K562 (cell line): ENCODE results near the gene PPP1R13L. TPM values are rescaled to one million over a fixed set of nuclear protein-coding genes. Genes with fewer than 3 reads are reported as not detected.

Experiments
- ARNT ChIP-seq, 2 experiments: fragments of 450-650 bp; IDR thresholded peaks; 2 replicates each; pipeline ENCODE4 v1.6.1; 2016; ENCODE audit warnings: mild to moderate bottlenecking in 1 of 2
- CCNT2 ChIP-seq: IDR thresholded peaks from 2 replicates; pipeline ENCODE4 v1.6.1; 2011; ENCODE audit warnings: borderline replicate concordance, low read depth, mild to moderate bottlenecking, moderate library complexity, mixed read lengths, low read length; ENCODE audit not compliant: insufficient read length; ENCODE audit errors: extremely low read depth
- CSDE1 ChIP-seq, 2 experiments: fragments of 450-650 bp; IDR thresholded peaks; 2 replicates each; pipeline ENCODE4 v1.6.1; 2016; ENCODE audit warnings: mild to moderate bottlenecking in 1 of 2
- FOXJ2 ChIP-seq: fragments of 200-800 bp; sonication (Bioruptor generic); IDR thresholded peaks from 2 replicates; pipeline ENCODE4 v1.6.1; 2016; ENCODE audit warnings: missing genetic modification characterization, missing compliant biosample characterization
- FOXJ3 ChIP-seq: sonication (generic); formaldehyde crosslinking; IDR thresholded peaks from 2 replicates; pipeline ENCODE4 v1.4.0; 2020; ENCODE audit warnings: mild to moderate bottlenecking, missing genetic modification reagents
- FUS ChIP-seq: fragments of 200-400 bp; formaldehyde crosslinking; optimal IDR thresholded peaks from 2 replicates; pipeline ENCODE3; 2017; ENCODE audit warnings: low read depth, low read length
- HBP1 ChIP-seq: fragments of 450-650 bp; formaldehyde crosslinking; IDR thresholded peaks from 2 replicates; pipeline ENCODE4 v1.4.0; 2022; ENCODE audit warnings: missing genetic modification characterization
- LEF1 ChIP-seq: fragments of 450-650 bp; IDR thresholded peaks from 2 replicates; pipeline ENCODE4 v1.6.1; 2016; ENCODE audit warnings: mild to moderate bottlenecking
- MYNN ChIP-seq, 2 experiments: sonication (generic); formaldehyde crosslinking in 1 of 2; IDR thresholded peaks; 2 replicates each; pipeline versions ENCODE4 v1.5.0 to v1.6.1; 2016 to 2020; ENCODE audit warnings: antibody characterized with exemption in 1 of 2, missing genetic modification reagents in 1 of 2
- NCOA1 ChIP-seq: fragments of 450-650 bp; IDR thresholded peaks from 2 replicates; pipeline ENCODE4 v1.6.1; 2016; ENCODE audit warnings: low read depth
- NELFE ChIP-seq: IDR thresholded peaks from 2 replicates; pipeline ENCODE4 v1.6.1; 2011; ENCODE audit warnings: mild to moderate bottlenecking; ENCODE audit not compliant: insufficient read depth, insufficient read length
- NFATC3 ChIP-seq: fragments of 450-650 bp; IDR thresholded peaks from 2 replicates; pipeline ENCODE4 v1.6.1; 2017; ENCODE audit warnings: mild to moderate bottlenecking
- POLR2G ChIP-seq: fragments of 200-400 bp; formaldehyde crosslinking; IDR thresholded peaks from 2 replicates; pipeline ENCODE4 v1.6.1; 2017; ENCODE audit warnings: low read depth, mild to moderate bottlenecking, antibody characterized with exemption, low read length, moderate library complexity
- SRSF3 ChIP-seq: fragments of 200-400 bp; formaldehyde crosslinking; IDR thresholded peaks from 2 replicates; pipeline ENCODE4 v1.6.1; 2016; ENCODE audit warnings: mild to moderate bottlenecking, low read length, moderate library complexity; ENCODE audit not compliant: insufficient read depth
- YY1 ChIP-seq, 3 experiments: IDR thresholded peaks; 2 replicates each; pipeline ENCODE4 v1.6.1; 2011; ENCODE audit warnings: low read length in 2 of 3, mild to moderate bottlenecking in 2 of 3, moderate library complexity in 2 of 3, borderline replicate concordance in 1 of 3, control low read depth in 1 of 3, low read depth in 1 of 3; ENCODE audit not compliant: insufficient read depth in 3 of 3, insufficient replicate concordance in 2 of 3, control insufficient read depth in 1 of 3, insufficient read length in 1 of 3; ENCODE audit errors: extremely low read depth in 1 of 3
- ZBTB2 ChIP-seq: fragments of 450-650 bp; IDR thresholded peaks from 2 replicates; pipeline ENCODE4 v1.6.1; 2016; ENCODE audit warnings: antibody characterized with exemption
- ZHX1 ChIP-seq: fragments of 150-350 bp; conservative IDR thresholded peaks from 2 replicates; pipeline ENCODE4 v1.6.1; 2014; ENCODE audit warnings: low read length
- ZNF41 ChIP-seq: fragments of 250-450 bp; sonication (Bioruptor Pico); conservative IDR thresholded peaks from 2 replicates; pipeline ENCODE4 v1.4.0; 2020; ENCODE audit warnings: mild to moderate bottlenecking
- ZNF449 ChIP-seq: fragments of 250-450 bp; sonication (Bioruptor Pico); IDR thresholded peaks from 2 replicates; pipeline ENCODE4 v1.8.0; 2022; ENCODE audit warnings: moderate library complexity, mild to moderate bottlenecking, inconsistent platforms
- ZNF586 ChIP-seq: fragments of 450-650 bp; formaldehyde crosslinking; conservative IDR thresholded peaks from 2 replicates; pipeline ENCODE4 v1.4.0; 2020; ENCODE audit warnings: mild to moderate bottlenecking, moderate library complexity
- polyA plus RNA-seq, 8 experiments: library from polyadenylated mRNA; depleted of rRNA in 4 of 8; stranded (reverse) in 5 of 8; unstranded in 3 of 8; fragments of >200 nt; fragmentation: Nextera tagmentation in 2 of 8; fragmentation: Illumina TruSeq in 1 of 8; extraction: Ambion mirVana in 2 of 8; extraction: Trizol in 1 of 8; gene quantifications; 2 replicates each; pipeline versions ENCODE4 v1.2.1 to v1.2.3, GENCODE V29; 2011 to 2014; ENCODE audit warnings: inconsistent platforms in 1 of 8, missing spikeins in 1 of 8
- total RNA-seq, 7 experiments: library from RNA; depleted of rRNA in 6 of 7; stranded (reverse); fragments of >200 nt in 6 of 7; fragmentation: Illumina TruSeq in 2 of 7; extraction: Trizol in 2 of 7; gene quantifications; 2 replicates each; pipeline versions ENCODE4 v1.2.1 to v1.2.3, GENCODE V29; 2011 to 2021; ENCODE audit warnings: low replicate concordance in 1 of 7

PPP1R13L gene
- total and polyA plus RNA-seq, 9 of the 15 experiments (the other 6 are each of a cell fraction or from before 2014, with no cell fraction given) = 0.32 to 6.7 (median 2.0) TPM

GRCh38 chr19:45444318-45445041, 39.6 kb upstream of the PPP1R13L start (continued):
- peak; percentile 37; the same call in 1 of the 2 replicates for TF ChIP-seq ZBTB2
- TF ChIP-seq ZNF449 = no peak
- no peak for TF ChIP-seq HBP1 (CRISPR knock-in tag)
- peak; percentile 93 for TF ChIP-seq FOXJ3 (CRISPR knock-in tag)
- TF ChIP-seq YY1 (IDR thresholded peaks at IDR 0.05; ENCODE audit: borderline replicate concordance in 1 of 3, control insufficient read depth in 1 of 3, extremely low read depth in 1 of 3, insufficient read depth in 3 of 3, insufficient read length in 1 of 3, insufficient replicate concordance in 2 of 3, low read depth in 1 of 3, low read length in 2 of 3) = peak in 2 of 3 experiments; percentile 42 to 55
- 0 out of 4 replicates have a peak, but pooled peaks of 1 of the 2 experiments have one; percentile 32 for TF ChIP-seq CSDE1 (IDR thresholded peaks at IDR 0.05)
- TF ChIP-seq POLR2G = peak; percentile 90
- TF ChIP-seq FUS = no peak
- TF ChIP-seq ZHX1 = no peak
- TF ChIP-seq MYNN (IDR thresholded peaks at IDR 0.05) = no peak
- TF ChIP-seq MYNN (CRISPR knock-in tag; IDR thresholded peaks at IDR 0.05) = no peak
- TF ChIP-seq FOXJ2 = peak; percentile 100
- TF ChIP-seq NCOA1 = no peak
- no peak for TF ChIP-seq ZNF586 (CRISPR knock-in tag)
- TF ChIP-seq NELFE = no peak
- no peak for TF ChIP-seq ARNT (IDR thresholded peaks at IDR 0.05)
- TF ChIP-seq SRSF3 = no peak
- TF ChIP-seq CCNT2 = peak; percentile 98
- no peak for TF ChIP-seq LEF1
- TF ChIP-seq ZNF41 (CRISPR knock-in tag) = no peak
- no peak for TF ChIP-seq NFATC3
